HepG2 (cell line): Measurements from ENCODE around the gene LONP1. TPM values are rescaled to one million over a fixed set of nuclear protein-coding genes. Genes with fewer than 3 reads are reported as not detected.

Source experiments
- CHD2 ChIP-seq: IDR thresholded peaks from 2 replicates; pipeline ENCODE4 v1.6.1; 2011; ENCODE audit warnings: low read depth, low read length, improper control_type of control experiment
- GFI1 ChIP-seq: sonication (generic); formaldehyde crosslinking; IDR thresholded peaks from 2 replicates; pipeline ENCODE4 v1.5.0; 2020; ENCODE audit warnings: missing genetic modification reagents, mild to moderate bottlenecking, borderline replicate concordance
- ISX ChIP-seq: sonication (generic); formaldehyde crosslinking; conservative IDR thresholded peaks from 2 replicates; pipeline ENCODE4 v1.5.0; 2020; ENCODE audit warnings: missing genetic modification reagents
- KAT7 ChIP-seq: IDR thresholded peaks from 2 replicates; pipeline ENCODE4 v1.6.1; 2018; ENCODE audit warnings: borderline replicate concordance, missing compliant biosample characterization
- NR2C2 ChIP-seq: sonication (generic); formaldehyde crosslinking; IDR thresholded peaks from 2 replicates; pipeline ENCODE4 v1.4.0; 2020; ENCODE audit warnings: missing genetic modification reagents, mild to moderate bottlenecking, moderate library complexity, borderline replicate concordance
- REPIN1 ChIP-seq: sonication (generic); formaldehyde crosslinking; IDR thresholded peaks from 2 replicates; pipeline ENCODE4 v1.8.0; 2022; ENCODE audit warnings: missing genetic modification reagents, low read depth, mild to moderate bottlenecking, borderline replicate concordance
- SAP130 ChIP-seq: IDR thresholded peaks from 2 replicates; pipeline ENCODE4 v1.6.1; 2016; ENCODE audit warnings: low read depth
- SRSF1 ChIP-seq: fragments of 200-400 bp; formaldehyde crosslinking; optimal IDR thresholded peaks from 2 replicates; pipeline ENCODE3; 2017; ENCODE audit warnings: mild to moderate bottlenecking, low read depth, low read length, moderate library complexity
- THYN1 ChIP-seq: sonication (generic); formaldehyde crosslinking; IDR thresholded peaks from 2 replicates; pipeline ENCODE4 v1.8.1; 2023; ENCODE audit warnings: low read depth, mild to moderate bottlenecking, moderate library complexity, missing genetic modification reagents, borderline replicate concordance
- ZFP37 ChIP-seq: sonication (generic); formaldehyde crosslinking; IDR thresholded peaks from 2 replicates; pipeline ENCODE4 v1.4.0; 2020; ENCODE audit warnings: missing genetic modification reagents, borderline replicate concordance
- ZFP91 ChIP-seq: sonication (generic); formaldehyde crosslinking; IDR thresholded peaks from 2 replicates; pipeline ENCODE4 v1.9.0; 2022; ENCODE audit warnings: missing genetic modification reagents, mild to moderate bottlenecking, borderline replicate concordance
- ZKSCAN8 ChIP-seq: IDR thresholded peaks from 2 replicates; pipeline ENCODE4 v1.6.1; 2016; ENCODE audit warnings: borderline replicate concordance, missing genetic modification reagents, missing compliant biosample characterization
- ZNF484 ChIP-seq: sonication (generic); formaldehyde crosslinking; IDR thresholded peaks from 2 replicates; pipeline ENCODE4 v1.5.1; 2020; ENCODE audit warnings: mild to moderate bottlenecking, low read depth, missing genetic modification reagents, borderline replicate concordance
- ZNF639 ChIP-seq: conservative IDR thresholded peaks from 2 replicates; pipeline ENCODE4 v1.6.1; 2018; ENCODE audit warnings: missing genetic modification reagents
- ZNF687 ChIP-seq: sonication (generic); formaldehyde crosslinking; IDR thresholded peaks from 2 replicates; pipeline ENCODE4 v1.5.1; 2020; ENCODE audit warnings: mild to moderate bottlenecking, missing genetic modification reagents, moderate library complexity
- ZNF792 ChIP-seq: IDR thresholded peaks from 2 replicates; pipeline ENCODE4 v1.6.1; 2016
- polyA plus RNA-seq, 8 experiments: library from polyadenylated mRNA; depleted of rRNA in 3 of 8; stranded (reverse) in 7 of 8; unstranded in 1 of 8; fragments of >200 nt; fragmentation: Illumina TruSeq in 4 of 8; extraction: Trizol in 4 of 8; gene quantifications; 2 replicates each; pipeline versions ENCODE4 v1.2.1 to v1.2.3, GENCODE V29; 2011 to 2016; ENCODE audit warnings: low read depth in 4 of 8, missing spikeins in 1 of 8, mixed read lengths in 1 of 8; ENCODE audit not compliant: insufficient read depth in 1 of 8
- total RNA-seq, 5 experiments: library from RNA; depleted of rRNA; stranded (reverse); fragments of >200 nt; fragmentation: Illumina TruSeq; extraction: Trizol; gene quantifications; 2 replicates each; pipeline ENCODE4 v1.2.3, GENCODE V29; 2016; ENCODE audit warnings: low read depth in 1 of 5
- TF ChIP-seq, protein P1 (sequence below): sonication (generic); formaldehyde crosslinking; IDR thresholded peaks from 2 replicates; pipeline ENCODE4 v1.4.0; 2020; ENCODE audit warnings: missing genetic modification reagents

Gene LONP1
- total and polyA plus RNA-seq, 2 of the 13 experiments (the other 11 are each of a cell fraction or from before 2014, with no cell fraction given): 59.5 to 76.8 TPM

DNA sequence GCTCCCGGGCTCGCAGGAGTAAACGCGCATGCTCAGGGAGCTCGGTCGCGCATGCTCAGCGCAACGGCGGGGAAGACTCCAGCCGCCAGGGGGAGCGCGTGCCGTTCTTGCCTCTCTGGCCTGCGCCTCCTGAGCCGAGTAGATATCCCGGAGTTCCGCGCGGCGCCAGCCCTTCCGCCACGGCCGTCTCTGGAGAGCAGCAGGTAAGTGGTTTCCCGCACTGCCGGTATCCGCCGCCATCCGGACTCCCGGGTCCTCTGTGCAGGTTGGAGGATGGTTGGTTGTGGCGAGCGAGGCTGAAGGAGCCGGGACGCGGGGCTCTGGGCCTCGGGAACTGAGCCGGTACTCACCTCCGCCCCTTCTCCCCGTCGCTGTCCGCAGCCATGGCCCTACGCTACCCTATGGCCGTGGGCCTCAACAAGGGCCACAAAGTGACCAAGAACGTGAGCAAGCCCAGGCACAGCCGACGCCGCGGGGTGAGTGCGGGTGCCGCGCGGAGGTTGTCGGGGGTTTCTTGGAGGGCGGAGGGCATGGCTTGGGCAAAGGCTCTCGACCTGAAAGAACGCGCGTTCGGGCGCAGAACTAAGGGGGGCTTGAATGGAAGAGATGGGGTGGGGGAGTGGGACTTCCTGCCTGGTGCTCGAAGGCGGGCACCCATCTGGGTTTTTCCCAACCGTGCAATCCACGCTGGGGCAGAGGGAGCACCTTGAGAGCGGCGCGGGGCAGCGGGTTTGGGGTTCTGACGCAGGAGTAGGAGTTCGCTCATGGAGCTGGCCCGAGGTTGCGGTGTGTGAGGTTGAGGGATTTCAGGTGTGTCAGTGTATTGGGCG is 29.6 kb downstream of the LONP1 start, which contains the start of gene RPL36 (continued):
- TF ChIP-seq ZFP91 (CRISPR knock-in tag) (peak; percentile 83), ISX (CRISPR knock-in tag) (0 out of 2 replicates have a peak, but pooled peaks have one; percentile 32), ZKSCAN8 (CRISPR knock-in tag) (peak; percentile 54; the same call in 1 of the 2 replicates), SAP130 (peak; percentile 86), GFI1 (CRISPR knock-in tag) (no peak; the same call in 1 of the 2 replicates), CHD2 (no peak), KAT7 (0 out of 2 replicates have a peak, but pooled peaks have one; percentile 48), NR2C2 (CRISPR knock-in tag) (peak; percentile 67), ZNF792 (CRISPR knock-in tag) (peak; percentile 68), ZNF484 (CRISPR knock-in tag) (no peak), SRSF1 (peak; percentile 93), ZNF639 (CRISPR knock-in tag) (no peak), THYN1 (CRISPR knock-in tag) (no peak), REPIN1 (CRISPR knock-in tag) (peak; percentile 60; the same call in 1 of the 2 replicates), ZFP37 (CRISPR knock-in tag) (peak; percentile 69; the same call in 1 of the 2 replicates), ZNF687 (CRISPR knock-in tag) (peak; percentile 95)
- TF ChIP-seq, protein P1, sequence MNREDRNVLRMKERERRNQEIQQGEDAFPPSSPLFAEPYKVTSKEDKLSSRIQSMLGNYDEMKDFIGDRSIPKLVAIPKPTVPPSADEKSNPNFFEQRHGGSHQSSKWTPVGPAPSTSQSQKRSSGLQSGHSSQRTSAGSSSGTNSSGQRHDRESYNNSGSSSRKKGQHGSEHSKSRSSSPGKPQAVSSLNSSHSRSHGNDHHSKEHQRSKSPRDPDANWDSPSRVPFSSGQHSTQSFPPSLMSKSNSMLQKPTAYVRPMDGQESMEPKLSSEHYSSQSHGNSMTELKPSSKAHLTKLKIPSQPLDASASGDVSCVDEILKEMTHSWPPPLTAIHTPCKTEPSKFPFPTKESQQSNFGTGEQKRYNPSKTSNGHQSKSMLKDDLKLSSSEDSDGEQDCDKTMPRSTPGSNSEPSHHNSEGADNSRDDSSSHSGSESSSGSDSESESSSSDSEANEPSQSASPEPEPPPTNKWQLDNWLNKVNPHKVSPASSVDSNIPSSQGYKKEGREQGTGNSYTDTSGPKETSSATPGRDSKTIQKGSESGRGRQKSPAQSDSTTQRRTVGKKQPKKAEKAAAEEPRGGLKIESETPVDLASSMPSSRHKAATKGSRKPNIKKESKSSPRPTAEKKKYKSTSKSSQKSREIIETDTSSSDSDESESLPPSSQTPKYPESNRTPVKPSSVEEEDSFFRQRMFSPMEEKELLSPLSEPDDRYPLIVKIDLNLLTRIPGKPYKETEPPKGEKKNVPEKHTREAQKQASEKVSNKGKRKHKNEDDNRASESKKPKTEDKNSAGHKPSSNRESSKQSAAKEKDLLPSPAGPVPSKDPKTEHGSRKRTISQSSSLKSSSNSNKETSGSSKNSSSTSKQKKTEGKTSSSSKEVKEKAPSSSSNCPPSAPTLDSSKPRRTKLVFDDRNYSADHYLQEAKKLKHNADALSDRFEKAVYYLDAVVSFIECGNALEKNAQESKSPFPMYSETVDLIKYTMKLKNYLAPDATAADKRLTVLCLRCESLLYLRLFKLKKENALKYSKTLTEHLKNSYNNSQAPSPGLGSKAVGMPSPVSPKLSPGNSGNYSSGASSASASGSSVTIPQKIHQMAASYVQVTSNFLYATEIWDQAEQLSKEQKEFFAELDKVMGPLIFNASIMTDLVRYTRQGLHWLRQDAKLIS (CRISPR knock-in tag): no peak; the same call in 1 of the 2 replicates
